ENCODE data around the gene PLEKHG3. TPM values are rescaled to one million over a fixed set of nuclear protein-coding genes. Genes with fewer than 3 reads are reported as not detected.

Gene PLEKHG3
- total and polyA plus RNA-seq, 2 of the 13 experiments (the other 11 are each of a cell fraction or from before 2014, with no cell fraction given) = 7.1 to 9.8 TPM

GRCh38 chr14:64711039-64711438, 6.8 kb downstream of the PLEKHG3 start:
- DNase-seq (ENCODE audit: low spot score) = no peak
- Histone ChIP-seq H3K27me3 (ENCODE audit: control insufficient read depth in 1 of 2, insufficient read depth in 2 of 2, low read length in 2 of 2) (no peaks in the 10 kb centered on the region), H4K20me1 (ENCODE audit: insufficient read depth, low read length) (no peaks in the 10 kb centered on the region), H3K9ac (ENCODE audit: insufficient read depth, low read depth, low read length) (no peak overlapping the region), H3K4me1 (ENCODE audit: insufficient read depth, low read length) (peaks cover 43% of the 10 kb centered on the region), H3K79me2 (ENCODE audit: insufficient read depth, low read length) (peaks cover 40% of the 10 kb centered on the region), H2AFZ (ENCODE audit: low read length) (no peak overlapping the region), H3K4me2 (ENCODE audit: low read depth, low read length) (no peak overlapping the region), H3K4me3 (replicated peaks in 1 of 3; ENCODE audit: insufficient read depth in 1 of 3, low read depth in 2 of 3, low read length in 3 of 3) (no peak overlapping the region), H3K27ac (ENCODE audit: extremely low read length, insufficient read depth, low read length) (no peak overlapping the region), H3K36me3 (replicated peaks in 1 of 2; ENCODE audit: control insufficient read depth in 1 of 2, insufficient read depth in 2 of 2, low read length in 2 of 2) (peaks cover 0 to 4% of the 10 kb centered on the region in 2 experiments; a peak in 1 of 5 replicates), H3K9me3 (ENCODE audit: low read length) (peaks cover 13% of the 10 kb centered on the region)
- BruUV-seq (replicated peaks) = no TSS peak
- ChIA-PET CTCF (ENCODE audit: low intra/inter-chr PET ratio, low total read pairs) (no interaction called here), POLR2A (no interaction called here)
- TF ChIP-seq BRF2 (CRISPR knock-in tag; IDR thresholded peaks at IDR 0.05) (no peak), CREB1 (IDR thresholded peaks at IDR 0.05) (no peak), CREB1 (CRISPR knock-in tag; IDR thresholded peaks at IDR 0.05) (no peak), ATF1 (CRISPR knock-in tag; IDR thresholded peaks at IDR 0.05) (no peak)
- intact Hi-C loops (cut with micrococcal nuclease; ENCODE audit: unreplicated experiment) (no loop called here), in situ Hi-C loops (cut with HindIII; ENCODE audit: extremely low pct_ligation_motif_present, low pct_unique_long_range_greater_than_20kb) (no loop called here)
- 98% methylated on average over 5 of the region's 5 CpGs for WGBS (ENCODE audit: low lambda C conversion rate)
- no peak for FAIRE-seq
- ATAC-seq = no peak

- no TSS peak for BruUV-seq (replicated peaks)
- H3K36me3 ChIP-seq (replicated peaks in 1 of 2; ENCODE audit: control insufficient read depth in 1 of 2, insufficient read depth in 2 of 2, low read length in 2 of 2) = peaks cover 0 to 4% of the 10 kb centered on the region in 2 experiments; a peak in 1 of 5 replicates
- peaks cover 13% of the 10 kb centered on the region for H3K9me3 ChIP-seq (ENCODE audit: low read length)
- intact Hi-C loops (cut with micrococcal nuclease; ENCODE audit: unreplicated experiment) (no loop called here), in situ Hi-C loops (cut with HindIII; ENCODE audit: extremely low pct_ligation_motif_present, low pct_unique_long_range_greater_than_20kb) (no loop called here)
- ChIA-PET POLR2A (no interaction called here), CTCF (ENCODE audit: low intra/inter-chr PET ratio, low total read pairs) (no interaction called here)
- peaks cover 39% of the 10 kb centered on the region for H3K79me2 ChIP-seq (ENCODE audit: insufficient read depth, low read length)
- no peak overlapping the region for H3K9ac ChIP-seq (ENCODE audit: insufficient read depth, low read depth, low read length)
- H3K4me3 ChIP-seq (replicated peaks in 1 of 3; ENCODE audit: insufficient read depth in 1 of 3, low read depth in 2 of 3, low read length in 3 of 3) = no peak overlapping the region
- no peaks in the 10 kb centered on the region for H4K20me1 ChIP-seq (ENCODE audit: insufficient read depth, low read length)
- H3K4me1 ChIP-seq (ENCODE audit: insufficient read depth, low read length) = peaks cover 25% of the 10 kb centered on the region
- no peak for DNase-seq (ENCODE audit: low spot score)
- no peak overlapping the region for H2AFZ ChIP-seq (ENCODE audit: low read length)
- TF ChIP-seq ZNF580 (CRISPR knock-in tag; IDR thresholded peaks at IDR 0.05; ENCODE audit: borderline replicate concordance, low read depth) (no peak), ZBTB37 (CRISPR knock-in tag; IDR thresholded peaks at IDR 0.05) (no peak), ZHX1 (CRISPR knock-in tag; IDR thresholded peaks at IDR 0.05; ENCODE audit: low read depth) (no peak), EED (CRISPR knock-in tag; IDR thresholded peaks at IDR 0.05) (no peak), RFXANK (CRISPR knock-in tag; IDR thresholded peaks at IDR 0.05) (no peak)
- H3K4me2 ChIP-seq (ENCODE audit: low read depth, low read length) = no peak overlapping the region
- no peaks in the 10 kb centered on the region for H3K27me3 ChIP-seq (ENCODE audit: control insufficient read depth in 1 of 2, insufficient read depth in 2 of 2, low read length in 2 of 2)
- no peak for ATAC-seq
- FAIRE-seq = no peak
- H3K27ac ChIP-seq (ENCODE audit: extremely low read length, insufficient read depth, low read length) = no peak overlapping the region
Observed at GRCh38 chr14:64713677-64714076, 9.5 kb downstream of the PLEKHG3 start.
